Keratinocyte (primary cell): ENCODE results near the gene CDC14B.

Source experiments
- CTCF ChIP-seq, 3 experiments: IDR thresholded peaks in 1 of 3; conservative IDR thresholded peaks in 1 of 3; optimal IDR thresholded peaks in 1 of 3; 2 replicates in 2 of 3; 3 replicates in 1 of 3; pipeline versions ENCODE3 to v1.5.1; 2011; ENCODE audit warnings: low read length in 3 of 3, mild to moderate bottlenecking in 3 of 3, moderate library complexity in 2 of 3, control low read depth in 1 of 3, inconsistent platforms in 1 of 3; ENCODE audit not compliant: insufficient read depth in 2 of 3; ENCODE audit errors: extremely low read depth in 1 of 3
- EZH2 ChIP-seq: IDR thresholded peaks from one replicate; pipeline ENCODE4 v1.6.1; 2012; ENCODE audit warnings: inconsistent platforms, mild to moderate bottlenecking, low read length, moderate library complexity

DNA sequence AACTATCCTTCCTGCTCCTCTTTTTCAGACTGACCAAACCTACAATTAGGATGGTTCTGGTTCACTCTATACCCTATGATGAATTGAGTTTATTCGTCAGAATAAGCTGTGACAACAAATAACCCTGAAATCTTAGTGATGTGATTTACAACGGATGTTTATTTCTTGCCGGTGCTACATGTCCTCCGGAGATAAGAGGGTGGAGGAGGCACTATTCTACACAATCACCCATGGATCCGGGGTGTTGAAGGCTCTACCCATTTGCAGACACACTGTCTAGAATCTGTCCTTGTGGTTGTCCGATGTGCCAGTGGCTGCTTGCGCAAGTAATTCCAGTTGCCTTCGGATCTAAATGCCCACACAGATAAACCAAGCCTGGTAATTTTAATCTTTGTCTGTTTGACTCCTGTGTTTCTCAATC, 44.7 kb downstream of the CDC14B start:
- no peak for TF ChIP-seq CTCF (optimal IDR thresholded peaks at IDR 0.05 in 1 of 3, IDR thresholded peaks at IDR 0.05 in 1 of 3, conservative IDR thresholded peaks at IDR 0.05 in 1 of 3; ENCODE audit: extremely low read depth in 1 of 3, insufficient read depth in 2 of 3, low read length in 3 of 3)
- no peak for TF ChIP-seq EZH2
